ENCODE data around the gene MC1R. TPM values are rescaled to one million over a fixed set of nuclear protein-coding genes. Genes with fewer than 3 reads are reported as not detected.
"Not testable (repeated sequence)": the region's sequence is repeated elsewhere in the genome, so short reads cannot be mapped to it uniquely, and the experiment has no call there.

The MC1R gene
- total RNA-seq, 2 donors from 2014 or later: 5.6 to 22.5 TPM

DNA sequence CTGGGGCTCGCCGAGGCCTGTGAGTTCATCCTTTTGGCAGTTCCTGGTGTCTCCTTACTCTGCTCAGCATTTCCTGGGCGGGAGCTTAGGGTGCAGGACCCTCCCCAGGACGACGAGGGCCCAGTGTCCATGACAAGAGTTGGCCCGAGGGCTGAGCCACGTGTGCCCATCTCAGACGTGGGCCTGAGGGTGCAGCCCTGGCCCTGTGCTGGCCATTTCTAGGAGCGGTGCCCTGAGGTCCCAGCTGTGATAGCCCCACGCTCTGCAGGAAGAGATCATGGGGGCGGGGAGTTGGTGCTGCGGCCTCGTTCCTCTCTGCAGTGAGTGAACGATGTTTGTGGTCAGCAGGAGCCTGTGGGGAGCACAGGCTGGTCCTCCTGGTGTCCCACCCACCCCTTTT, 6.0 kb upstream of the MC1R start:
- Histone ChIP-seq H3K36me3 (no peaks in the 10 kb centered on the region), H3K27me3 (replicated peaks; ENCODE audit: insufficient read depth) (no peaks in the 10 kb centered on the region), H3K9me3 (no peaks in the 10 kb centered on the region), H3K4me3 (no peak overlapping the region), H3K4me1 (replicated peaks) (peaks cover 5% of the 10 kb centered on the region), H3K27ac (no peak overlapping the region)
- intact Hi-C loops (cut with DNase I): no loop called here
- TF ChIP-seq POLR2AphosphoS5 (IDR thresholded peaks at IDR 0.05): no peak
- DNase-seq (ENCODE audit: low spot score): no peak
- WGBS: 66% methylated on average over 11 of the region's 14 CpGs

DNA sequence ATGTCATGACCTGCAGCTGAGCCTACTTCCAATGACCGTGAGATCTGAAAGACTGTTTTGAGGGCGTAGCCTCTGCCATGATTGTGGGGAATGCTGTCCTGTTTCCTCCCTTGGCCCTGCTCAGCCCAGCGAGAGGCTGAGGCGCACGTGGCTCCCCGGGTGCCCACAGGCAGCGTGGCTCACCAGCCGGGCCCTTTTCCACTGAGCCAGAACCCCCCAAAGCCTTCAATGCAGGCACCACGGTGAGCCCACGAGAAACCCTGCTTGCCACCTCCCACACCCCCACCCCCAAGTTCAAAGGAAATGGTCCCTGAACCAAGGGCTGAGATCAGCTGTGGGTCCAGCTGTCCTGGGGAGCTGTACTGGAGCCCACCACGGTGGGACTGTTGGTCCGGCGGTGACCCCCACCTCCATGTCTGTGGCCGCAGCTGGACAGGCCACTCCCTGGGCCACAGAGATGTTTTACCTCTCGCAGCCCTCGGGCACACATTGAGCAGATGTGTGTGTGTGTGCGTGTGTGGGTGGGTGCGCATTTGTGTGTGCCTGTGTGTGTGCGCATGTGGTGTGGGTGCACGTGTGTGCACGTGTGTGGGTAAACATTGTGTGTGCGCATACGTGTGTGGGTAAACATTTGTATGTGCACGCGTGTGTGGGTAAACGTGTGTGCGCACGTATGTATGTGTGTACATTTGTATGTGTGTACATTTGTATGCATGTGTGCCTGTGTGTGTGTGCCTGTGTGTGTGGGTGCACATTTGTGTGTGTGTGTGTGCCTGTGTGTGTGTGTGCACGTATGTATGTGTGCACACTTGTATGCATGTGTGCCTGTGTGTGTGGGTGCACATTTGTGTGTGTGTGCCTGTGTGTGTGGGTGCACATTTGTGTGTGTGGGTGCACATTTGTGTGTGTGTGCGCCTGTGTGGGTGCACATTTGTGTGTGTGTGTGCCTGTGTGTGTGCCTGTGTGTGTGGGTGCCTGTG, 5.0 kb upstream of the MC1R start:
- 89% methylated on average over 29 of the region's 30 CpGs for WGBS
- intact Hi-C loops (cut with DNase I): no loop called here
- H3K27me3 ChIP-seq (replicated peaks; ENCODE audit: insufficient read depth): no peaks in the 10 kb centered on the region
- no peak overlapping the region for H3K27ac ChIP-seq
- no peaks in the 10 kb centered on the region for H3K36me3 ChIP-seq
- H3K4me3 ChIP-seq: no peak overlapping the region
- no peak for DNase-seq (ENCODE audit: low spot score)
- no peaks in the 10 kb centered on the region for H3K9me3 ChIP-seq
- TF ChIP-seq POLR2A (IDR thresholded peaks at IDR 0.05) (no peak), POLR2AphosphoS5 (IDR thresholded peaks at IDR 0.05) (no peak)
- TF ChIP-seq, protein P1, sequence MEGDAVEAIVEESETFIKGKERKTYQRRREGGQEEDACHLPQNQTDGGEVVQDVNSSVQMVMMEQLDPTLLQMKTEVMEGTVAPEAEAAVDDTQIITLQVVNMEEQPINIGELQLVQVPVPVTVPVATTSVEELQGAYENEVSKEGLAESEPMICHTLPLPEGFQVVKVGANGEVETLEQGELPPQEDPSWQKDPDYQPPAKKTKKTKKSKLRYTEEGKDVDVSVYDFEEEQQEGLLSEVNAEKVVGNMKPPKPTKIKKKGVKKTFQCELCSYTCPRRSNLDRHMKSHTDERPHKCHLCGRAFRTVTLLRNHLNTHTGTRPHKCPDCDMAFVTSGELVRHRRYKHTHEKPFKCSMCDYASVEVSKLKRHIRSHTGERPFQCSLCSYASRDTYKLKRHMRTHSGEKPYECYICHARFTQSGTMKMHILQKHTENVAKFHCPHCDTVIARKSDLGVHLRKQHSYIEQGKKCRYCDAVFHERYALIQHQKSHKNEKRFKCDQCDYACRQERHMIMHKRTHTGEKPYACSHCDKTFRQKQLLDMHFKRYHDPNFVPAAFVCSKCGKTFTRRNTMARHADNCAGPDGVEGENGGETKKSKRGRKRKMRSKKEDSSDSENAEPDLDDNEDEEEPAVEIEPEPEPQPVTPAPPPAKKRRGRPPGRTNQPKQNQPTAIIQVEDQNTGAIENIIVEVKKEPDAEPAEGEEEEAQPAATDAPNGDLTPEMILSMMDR (IDR thresholded peaks at IDR 0.05): no peak
- peaks cover 15% of the 10 kb centered on the region for H3K4me1 ChIP-seq (replicated peaks)

DNA sequence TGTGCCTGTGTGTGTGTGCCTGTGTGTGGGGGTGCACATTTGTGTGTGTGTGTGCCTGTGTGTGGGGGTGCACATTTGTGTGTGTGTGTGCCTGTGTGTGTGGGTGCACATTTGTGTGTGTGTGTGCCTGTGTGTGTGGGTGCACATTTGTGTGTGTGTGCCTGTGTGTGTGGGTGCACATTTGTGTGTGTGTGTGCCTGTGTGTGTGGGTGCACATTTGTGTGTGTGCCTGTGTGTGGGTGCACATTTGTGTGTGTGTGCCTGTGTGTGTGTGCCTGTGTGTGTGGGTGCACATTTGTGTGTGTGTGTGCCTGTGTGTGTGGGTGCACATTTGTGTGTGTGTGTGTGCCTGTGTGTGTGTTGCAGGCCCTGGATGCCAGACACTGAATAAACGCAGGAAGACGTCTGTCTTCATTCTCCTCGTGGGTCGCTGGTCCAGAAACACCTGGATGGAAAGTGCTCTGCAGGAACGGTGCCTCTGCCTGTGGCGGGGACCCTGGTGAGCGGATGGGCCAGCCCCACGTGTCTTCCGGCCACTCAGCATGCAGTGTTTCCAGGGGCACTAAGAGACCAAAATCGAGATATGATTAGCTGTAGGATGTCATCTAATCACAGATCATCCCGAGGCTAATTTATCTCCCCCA, 3.9 kb upstream of the MC1R start:
- intact Hi-C loops (cut with DNase I); H3K36me3 ChIP-seq; H3K9me3 ChIP-seq; H3K4me3 ChIP-seq; DNase-seq (ENCODE audit: low spot score); H3K27ac ChIP-seq; H3K27me3 ChIP-seq (replicated peaks; ENCODE audit: insufficient read depth): not testable (repeated sequence)
- H3K4me1 ChIP-seq (replicated peaks): peaks cover 13% of the 10 kb centered on the region
- WGBS: 69% methylated on average over 11 of the region's 11 CpGs

DNA sequence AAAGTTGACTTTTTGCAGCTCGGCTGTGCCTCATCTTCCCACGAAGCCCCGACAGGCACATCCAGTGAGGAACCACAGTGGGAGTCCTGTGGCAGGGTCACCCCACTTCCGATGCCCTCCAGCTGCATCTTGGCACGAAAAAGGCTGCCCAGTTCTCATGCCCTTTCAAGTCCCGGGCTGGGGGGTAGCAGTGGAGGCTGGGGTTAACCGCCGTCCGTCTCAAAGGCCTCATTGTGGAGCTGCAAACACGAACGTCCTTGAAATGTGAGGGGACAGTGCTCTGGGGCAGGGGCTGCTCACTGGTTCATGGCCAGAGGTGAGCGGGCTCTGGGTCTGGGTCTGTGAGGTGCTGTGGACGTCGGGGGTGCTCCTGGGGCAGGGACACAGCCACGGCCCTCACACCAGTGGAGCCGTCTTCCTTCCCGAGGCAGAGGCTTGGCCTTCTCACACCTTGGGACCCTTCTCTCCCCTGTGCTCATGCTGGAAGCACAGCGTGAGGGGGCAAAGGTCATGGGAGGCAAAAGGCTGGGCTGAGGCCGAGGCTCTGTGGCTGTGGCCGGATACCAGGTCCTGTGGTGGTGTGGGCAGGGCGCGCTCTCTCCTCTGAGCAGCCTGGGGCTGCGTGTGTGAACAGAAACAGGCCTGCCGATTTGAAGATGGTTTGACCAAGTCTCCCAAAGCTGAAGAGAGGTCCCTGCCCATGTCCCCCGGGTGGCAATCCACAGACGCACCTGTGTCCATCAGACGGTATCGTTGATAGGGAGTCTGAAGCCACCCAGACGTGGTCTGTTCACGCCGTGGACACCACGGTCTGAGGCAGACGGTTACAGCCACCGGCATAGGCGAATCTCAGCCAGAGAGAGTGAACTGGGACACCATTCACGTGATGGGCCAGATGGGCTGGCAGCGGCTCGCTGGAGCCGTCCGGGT, 3.1 kb upstream of the MC1R start:
- Histone ChIP-seq H3K27me3 (replicated peaks; ENCODE audit: insufficient read depth) (no peaks in the 10 kb centered on the region), H3K9me3 (no peaks in the 10 kb centered on the region), H3K4me3 (no peak overlapping the region), H3K27ac (no peak overlapping the region), H3K36me3 (no peaks in the 10 kb centered on the region), H3K4me1 (replicated peaks) (peaks cover 11% of the 10 kb centered on the region)
- TF ChIP-seq, protein P1 (IDR thresholded peaks at IDR 0.05): no peak
- intact Hi-C loops (cut with DNase I): no loop called here
- WGBS: 82% methylated on average over 36 of the region's 40 CpGs
- no peak for DNase-seq (ENCODE audit: low spot score)

DNA sequence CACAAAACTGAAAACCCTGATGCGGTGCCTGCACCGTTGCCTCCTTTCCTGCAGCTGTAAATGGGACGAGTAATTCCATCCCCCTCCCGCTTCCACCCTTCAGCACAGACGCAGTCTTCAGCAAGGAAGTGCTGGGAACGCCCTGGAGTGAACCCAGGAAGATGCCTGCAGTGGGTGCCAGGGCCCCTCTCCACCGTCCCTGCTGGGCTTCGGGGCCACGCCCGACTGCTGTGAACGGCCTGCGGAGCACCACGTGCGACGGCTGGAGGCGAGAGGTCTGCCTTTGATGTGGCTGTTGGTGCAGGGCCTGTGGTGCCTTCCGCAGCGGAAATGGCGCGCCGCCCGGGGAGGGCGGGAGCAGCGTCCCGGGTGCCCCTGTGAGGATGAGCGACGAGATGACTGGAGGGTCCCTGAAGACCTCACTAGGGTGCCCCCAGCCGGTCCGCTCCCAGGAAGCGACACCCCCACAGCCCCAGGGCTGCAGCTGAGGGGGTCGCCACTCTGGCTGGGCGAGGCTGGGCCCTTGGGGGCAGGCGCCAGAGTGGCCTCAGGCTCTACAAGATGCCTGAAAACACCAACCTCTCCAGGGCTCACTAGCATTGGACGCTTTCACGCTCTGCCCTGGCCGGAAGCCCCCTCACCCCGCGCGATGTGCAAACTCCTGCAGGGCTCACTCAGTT, 749 bp upstream of the MC1R start:
- TF ChIP-seq, protein P1 (IDR thresholded peaks at IDR 0.05): no peak
- TF ChIP-seq POLR2A (IDR thresholded peaks at IDR 0.05): peak; percentile 22
- TF ChIP-seq POLR2AphosphoS5 (IDR thresholded peaks at IDR 0.05): peak; percentile 55
- 0% methylated on average over 39 of the region's 39 CpGs for WGBS
- Histone ChIP-seq H3K27ac (no peak overlapping the region), H3K4me3 (peak overlapping the region; percentile 2 to 18), H3K27me3 (replicated peaks; ENCODE audit: insufficient read depth) (no peaks in the 10 kb centered on the region), H3K9me3 (no peaks in the 10 kb centered on the region), H3K4me1 (replicated peaks) (peaks cover 11% of the 10 kb centered on the region), H3K36me3 (no peaks in the 10 kb centered on the region)
- peak; percentile 43 for DNase-seq (ENCODE audit: low spot score)
- intact Hi-C loops (cut with DNase I): no loop called here

Data from prostate gland (tissue), 2 donors.